Measurements from ENCODE around the gene SV2B.
A peak's percentile ranks its signal among the peaks of the same experiment; 100 is the strongest.

SV2B gene

DNA sequence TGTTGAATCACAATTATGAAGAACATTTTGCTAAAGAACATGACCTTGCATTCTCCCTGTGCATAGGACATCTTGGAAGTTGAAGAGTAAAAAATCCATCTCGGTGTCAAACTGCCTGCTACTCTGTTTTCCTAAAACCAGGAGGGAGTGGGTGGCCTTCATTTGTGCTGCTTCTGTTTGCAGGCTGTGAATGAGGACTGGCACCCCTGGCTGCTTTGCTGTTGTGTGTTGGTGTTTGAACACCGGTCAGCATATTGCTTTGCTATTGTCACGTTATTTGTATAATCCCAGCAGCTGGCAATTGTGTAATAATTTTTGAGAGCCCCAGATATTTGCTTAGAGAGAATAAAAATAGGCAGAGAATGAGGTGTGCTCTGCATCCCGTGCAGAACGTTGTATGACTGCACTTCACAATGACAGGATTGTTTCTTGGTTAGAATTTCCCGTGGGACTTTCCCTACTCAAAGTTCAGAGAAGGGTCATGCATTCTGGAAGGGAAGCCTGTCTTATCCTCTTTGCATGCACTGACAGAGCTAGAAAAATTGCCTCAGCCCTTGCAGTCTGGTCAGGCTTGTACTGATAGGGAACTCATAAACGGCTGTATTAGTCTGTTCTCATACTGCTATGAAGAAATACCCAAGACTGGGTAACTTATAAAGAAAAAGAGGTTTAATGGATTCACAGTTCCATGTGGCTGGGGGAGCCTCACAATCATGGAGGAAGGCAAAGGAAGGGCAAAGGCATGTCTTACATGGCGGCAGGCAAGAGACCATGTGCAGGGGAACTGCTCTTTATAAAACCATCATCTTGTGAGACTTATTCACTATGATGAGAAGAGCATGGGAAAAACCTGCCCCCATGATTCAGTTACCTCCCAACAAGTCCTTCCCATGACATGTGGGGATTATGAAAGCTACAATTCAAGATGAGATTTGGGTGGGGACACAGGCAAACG is 16.3 kb downstream of the SV2B start:
- TF ChIP-seq ZBTB8A (tag by site-specific recombination; IDR thresholded peaks at IDR 0.05), result no peak
- TF ChIP-seq ZNF48 (tag by site-specific recombination; IDR thresholded peaks at IDR 0.05), result no peak
- 0 out of 2 replicates have a peak, but pooled peaks have one; percentile 36 for TF ChIP-seq TRIM28 (IDR thresholded peaks at IDR 0.05; ENCODE audit: borderline replicate concordance, low read length)
- ChIA-PET CTCF (interaction anchor here (1.4 kb wide), 1 partner anchor 16 kb away, joined by 5 read pairs; the partner anchor contains the start of gene SV2B), POLR2A (no interaction called here)
- H3K4me1 ChIP-seq (ENCODE audit: control insufficient read depth, insufficient read depth, low read length), result no peaks in the 10 kb centered on the region
- peaks cover 2% of the 10 kb centered on the region; the same call in 1 of the 2 replicates for H3K9me3 ChIP-seq (ENCODE audit: control insufficient read depth, insufficient read depth, low read depth, low read length)
- no peaks in the 10 kb centered on the region for H3K36me3 ChIP-seq (ENCODE audit: control insufficient read depth in 2 of 2, insufficient read depth in 1 of 2, low read length in 2 of 2)
- H3K4me3 ChIP-seq (ENCODE audit: low read depth, low read length), result no peak overlapping the region
- H3K27ac ChIP-seq (ENCODE audit: extremely low read depth, low read depth, low read length), result no peak overlapping the region

DNA sequence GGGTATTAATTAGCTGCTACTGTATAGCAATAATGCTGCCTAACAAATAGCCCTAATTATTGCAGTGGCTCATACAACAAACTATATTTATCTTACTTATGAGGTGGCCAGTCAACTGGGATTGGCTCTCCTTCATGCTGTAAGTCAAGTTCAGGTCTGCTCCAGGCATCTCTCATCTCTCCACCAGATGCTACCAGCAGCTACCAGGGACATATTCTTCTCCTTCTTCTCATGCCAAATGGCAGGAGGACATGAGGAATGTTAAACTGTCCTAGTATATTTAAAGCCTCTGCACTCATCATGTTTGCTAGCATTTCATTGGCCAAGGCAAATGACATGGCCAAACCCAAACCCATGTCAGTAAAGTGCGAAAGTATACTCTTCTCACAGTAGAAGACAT is 17.3 kb downstream of the SV2B start:
- H3K4me1 ChIP-seq (ENCODE audit: control insufficient read depth, insufficient read depth, low read length), result no peaks in the 10 kb centered on the region
- no peak overlapping the region for H3K27ac ChIP-seq (ENCODE audit: extremely low read depth, low read depth, low read length)
- POLR2A ChIA-PET, result no interaction called here
- H3K36me3 ChIP-seq (ENCODE audit: control insufficient read depth in 2 of 2, insufficient read depth in 1 of 2, low read length in 2 of 2), result no peaks in the 10 kb centered on the region
- CTCF ChIA-PET, result interaction anchor here (1.4 kb wide), 1 partner anchor 17 kb away, joined by 5 read pairs; the partner anchor contains the start of gene SV2B
- H3K9me3 ChIP-seq (ENCODE audit: control insufficient read depth, insufficient read depth, low read depth, low read length), result peaks cover 2% of the 10 kb centered on the region; the same call in 1 of the 2 replicates
- H3K4me3 ChIP-seq (ENCODE audit: low read depth, low read length), result no peak overlapping the region
- TF ChIP-seq ZNF239 (tag by site-specific recombination; IDR thresholded peaks at IDR 0.05), result no peak
- TF ChIP-seq, protein P1, sequence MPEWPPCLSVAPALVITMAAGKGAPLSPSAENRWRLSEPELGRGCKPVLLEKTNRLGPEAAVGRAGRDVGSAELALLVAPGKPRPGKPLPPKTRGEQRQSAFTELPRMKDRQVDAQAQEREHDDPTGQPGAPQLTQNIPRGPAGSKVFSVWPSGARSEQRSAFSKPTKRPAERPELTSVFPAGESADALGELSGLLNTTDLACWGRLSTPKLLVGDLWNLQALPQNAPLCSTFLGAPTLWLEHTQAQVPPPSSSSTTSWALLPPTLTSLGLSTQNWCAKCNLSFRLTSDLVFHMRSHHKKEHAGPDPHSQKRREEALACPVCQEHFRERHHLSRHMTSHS (tag by site-specific recombination; IDR thresholded peaks at IDR 0.05), result no peak
- no peak for TF ChIP-seq ZNF37A (tag by site-specific recombination; IDR thresholded peaks at IDR 0.05)
- no peak for TF ChIP-seq ZSCAN30 (tag by site-specific recombination; IDR thresholded peaks at IDR 0.05)
- TF ChIP-seq ZNF366 (tag by site-specific recombination; conservative IDR thresholded peaks at IDR 0.05), result no peak
- no peak for TF ChIP-seq HOXD13 (CRISPR knock-in tag; IDR thresholded peaks at IDR 0.05; ENCODE audit: borderline replicate concordance)
- TF ChIP-seq IKZF3 (tag by site-specific recombination; IDR thresholded peaks at IDR 0.05), result no peak
- TF ChIP-seq, protein P2, sequence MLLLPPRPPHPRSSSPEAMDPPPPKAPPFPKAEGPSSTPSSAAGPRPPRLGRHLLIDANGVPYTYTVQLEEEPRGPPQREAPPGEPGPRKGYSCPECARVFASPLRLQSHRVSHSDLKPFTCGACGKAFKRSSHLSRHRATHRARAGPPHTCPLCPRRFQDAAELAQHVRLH (tag by site-specific recombination; IDR thresholded peaks at IDR 0.05), result no peak
- TF ChIP-seq, protein P3, sequence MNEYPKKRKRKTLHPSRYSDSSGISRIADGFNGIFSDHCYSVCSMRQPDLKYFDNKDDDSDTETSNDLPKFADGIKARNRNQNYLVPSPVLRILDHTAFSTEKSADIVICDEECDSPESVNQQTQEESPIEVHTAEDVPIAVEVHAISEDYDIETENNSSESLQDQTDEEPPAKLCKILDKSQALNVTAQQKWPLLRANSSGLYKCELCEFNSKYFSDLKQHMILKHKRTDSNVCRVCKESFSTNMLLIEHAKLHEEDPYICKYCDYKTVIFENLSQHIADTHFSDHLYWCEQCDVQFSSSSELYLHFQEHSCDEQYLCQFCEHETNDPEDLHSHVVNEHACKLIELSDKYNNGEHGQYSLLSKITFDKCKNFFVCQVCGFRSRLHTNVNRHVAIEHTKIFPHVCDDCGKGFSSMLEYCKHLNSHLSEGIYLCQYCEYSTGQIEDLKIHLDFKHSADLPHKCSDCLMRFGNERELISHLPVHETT (tag by site-specific recombination; IDR thresholded peaks at IDR 0.05), result no peak

DNA sequence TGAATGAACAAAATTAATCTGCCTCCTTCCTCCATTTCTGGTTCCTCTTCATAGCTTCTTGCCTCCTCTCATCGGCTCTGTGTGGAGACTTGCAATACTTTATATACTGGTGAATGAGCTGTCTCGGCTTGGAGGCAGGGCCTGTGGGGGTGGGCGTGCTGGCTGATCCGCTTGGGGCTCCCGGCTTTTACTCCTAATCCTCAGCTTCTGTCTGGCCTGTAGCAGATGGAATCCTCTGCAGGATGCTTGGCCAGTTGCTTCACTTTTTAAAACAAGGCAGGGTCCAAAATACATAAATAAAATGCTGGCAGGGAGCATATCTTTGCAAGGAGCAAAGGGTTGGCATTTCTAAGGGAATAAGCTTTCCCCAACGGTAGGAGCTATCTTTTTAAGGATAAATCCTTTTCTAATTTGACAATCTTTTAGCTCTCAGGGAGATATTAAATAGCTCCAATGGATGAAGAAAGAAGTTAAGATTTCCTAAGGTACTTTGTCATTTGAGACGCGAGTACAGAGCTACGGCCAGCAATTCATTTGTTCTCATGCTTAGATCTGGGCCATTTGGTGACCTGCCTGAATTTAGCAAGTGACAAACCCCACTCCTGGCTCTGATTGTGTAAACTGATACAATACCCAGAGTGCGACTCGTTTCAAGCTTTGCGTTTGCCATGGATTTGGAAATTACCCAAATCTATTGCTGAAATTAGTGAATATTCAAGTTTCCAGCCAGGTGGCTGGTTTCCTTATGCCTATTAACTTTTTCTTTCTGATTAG is 18.9 kb downstream of the SV2B start:
- CTCF ChIA-PET, result interaction anchor here (0.5 to 1.5 kb wide), 6 partner anchors 9 to 153 kb away, joined by 3 to 5 read pairs (median 4); partner anchors contain the start of gene SV2B
- Histone ChIP-seq H3K36me3 (ENCODE audit: control insufficient read depth in 2 of 2, insufficient read depth in 1 of 2, low read length in 2 of 2) (no peaks in the 10 kb centered on the region), H3K4me1 (ENCODE audit: control insufficient read depth, insufficient read depth, low read length) (no peaks in the 10 kb centered on the region), H3K27ac (ENCODE audit: extremely low read depth, low read depth, low read length) (no peak overlapping the region), H3K9me3 (ENCODE audit: control insufficient read depth, insufficient read depth, low read depth, low read length) (peaks cover 2% of the 10 kb centered on the region; the same call in 1 of the 2 replicates), H3K4me3 (ENCODE audit: low read depth, low read length) (no peak overlapping the region)
- POLR2A ChIA-PET, result no interaction called here
- no peak for TF ChIP-seq GFI1B (tag by site-specific recombination; IDR thresholded peaks at IDR 0.05)
- TF ChIP-seq ZNF24 (tag by site-specific recombination; IDR thresholded peaks at IDR 0.05), result no peak
- TF ChIP-seq ZNF175 (tag by site-specific recombination; IDR thresholded peaks at IDR 0.05), result no peak
- TF ChIP-seq ZNF473 (tag by site-specific recombination; IDR thresholded peaks at IDR 0.05), result no peak
- peak; percentile 52; the same call in 1 of the 2 replicates for TF ChIP-seq ZNF707 (tag by site-specific recombination; IDR thresholded peaks at IDR 0.05)
